Epidermal melanocyte (primary cell): ENCODE results near the gene STAP2.
"Not testable (repeated sequence)": the region's sequence is repeated elsewhere in the genome, so short reads cannot be mapped to it uniquely, and the experiment has no call there.

Experiments
- DNase-seq: peaks from one replicate; pipeline ENCODE4 v3.0.0; 2011; ENCODE audit warnings: low spot score; ENCODE audit not compliant: insufficient read length

The STAP2 gene

DNA sequence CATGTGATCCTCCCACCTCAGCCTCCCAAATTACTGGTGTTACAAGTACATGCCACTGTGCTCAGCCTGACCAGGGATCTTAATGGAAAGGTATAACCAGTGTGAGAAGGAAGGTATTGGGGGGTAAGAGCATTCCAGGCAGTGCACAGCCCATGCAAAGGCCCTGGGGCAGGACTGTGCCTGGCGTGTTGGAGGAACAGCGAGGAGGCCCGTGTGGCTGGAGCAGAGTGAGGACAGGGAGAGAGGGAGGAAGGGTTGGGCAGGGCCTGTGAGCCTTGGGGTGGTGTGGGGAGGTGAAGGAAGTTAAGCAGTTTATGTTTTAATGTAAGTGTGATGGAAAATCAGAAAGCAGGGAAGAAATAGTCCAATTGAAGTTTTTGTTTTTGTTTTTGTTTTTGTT lies 38.0 kb downstream of the STAP2 start:
- no peak for DNase-seq

GRCh38 chr19:4298810-4299550 lies 39.6 kb downstream of the STAP2 start:
- no peak for DNase-seq

DNA sequence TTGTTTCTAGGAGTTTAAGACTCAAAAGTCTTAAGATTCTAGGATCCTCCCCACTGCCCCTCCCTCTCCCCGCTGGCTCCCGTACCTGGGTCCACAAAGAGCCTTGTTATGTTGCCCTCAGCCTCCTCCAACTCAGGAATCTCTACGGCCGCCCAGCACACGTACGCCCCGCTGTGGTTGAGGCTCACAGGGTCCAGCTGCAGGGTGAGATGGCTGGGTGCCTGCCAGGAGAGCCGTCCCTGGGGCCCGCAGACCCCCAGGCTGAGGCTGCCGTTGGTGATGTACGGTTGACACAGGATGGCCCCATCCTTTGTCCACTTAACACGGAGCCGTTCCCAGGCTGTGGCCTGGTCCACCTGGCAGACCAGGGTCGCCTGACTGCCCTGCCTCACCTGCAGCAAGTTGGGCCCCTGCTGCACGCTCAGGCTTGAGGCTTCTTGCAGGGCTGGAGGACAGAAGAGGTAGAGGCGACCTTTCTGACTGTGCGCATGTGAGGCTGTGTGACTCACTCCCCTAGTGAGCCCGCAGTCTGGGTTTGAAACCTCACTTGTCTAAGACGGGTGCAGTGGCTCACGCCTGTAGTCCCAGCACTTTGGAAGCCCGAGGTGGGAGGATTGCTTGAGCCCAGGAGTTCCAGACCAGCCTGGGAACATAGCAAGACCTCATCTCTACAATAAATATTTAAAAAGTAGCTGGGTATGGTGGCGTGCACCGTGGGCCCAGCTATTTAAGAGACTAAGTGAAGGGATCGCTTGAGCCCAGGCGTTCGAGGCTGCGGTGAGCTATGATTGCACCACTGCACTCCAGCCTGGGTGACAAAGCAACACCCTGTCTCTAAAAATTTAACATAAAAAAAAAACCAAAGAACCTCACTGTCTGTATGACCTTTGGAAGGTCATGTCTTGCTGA lies 40.5 kb downstream of the STAP2 start:
- no peak for DNase-seq

DNA sequence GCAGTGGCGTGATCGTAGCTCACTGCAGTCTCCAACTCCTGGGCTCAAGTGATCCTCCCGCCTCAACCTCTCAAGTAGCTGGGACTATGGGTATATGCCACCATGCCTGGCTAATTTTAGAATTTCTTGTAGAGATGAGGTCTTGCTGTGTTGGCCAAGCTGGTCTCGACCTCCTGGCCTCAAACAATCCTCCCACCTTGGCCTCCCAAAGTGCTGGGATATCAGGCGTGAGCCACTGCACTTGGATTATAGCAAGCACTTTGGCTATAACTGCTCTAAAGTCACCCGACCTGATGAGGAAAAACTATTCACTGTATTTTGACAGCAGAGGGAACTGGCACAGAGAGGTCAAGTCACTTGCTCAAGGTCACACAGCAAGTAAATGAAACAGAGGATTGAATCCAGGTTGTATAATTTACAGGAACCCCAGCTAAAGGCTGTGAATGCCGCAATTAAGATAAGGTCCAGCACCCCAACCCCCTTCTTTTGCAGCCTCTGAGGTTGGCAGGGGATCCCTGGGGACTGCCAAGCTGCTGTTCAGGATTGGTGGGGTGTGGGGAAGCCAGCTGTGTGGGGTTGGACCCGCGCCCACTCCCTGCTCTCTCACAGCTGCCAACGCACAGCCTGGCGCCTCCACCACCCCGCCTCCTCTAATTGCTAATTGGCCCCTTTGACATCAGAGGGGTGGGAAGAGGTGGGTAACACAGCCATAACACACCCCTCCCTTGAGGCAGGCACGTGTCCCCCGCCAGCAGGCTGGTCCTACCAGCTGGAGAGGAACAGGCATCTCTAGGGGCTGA lies 42.5 kb downstream of the STAP2 start:
- no peak for DNase-seq

GRCh38 chr19:4294389-4294788 lies 44.2 kb downstream of the STAP2 start:
- no peak for DNase-seq

- no peak for DNase-seq
These were observed 46.1 kb downstream of the STAP2 start for GRCh38 chr19:4292515-4292914.

- DNase-seq = no peak
These were observed 47.4 kb downstream of the STAP2 start for GRCh38 chr19:4291184-4291732.

- DNase-seq = no peak
These were observed 50.4 kb downstream of the STAP2 start for GRCh38 chr19:4288091-4288777.

- DNase-seq = not testable (repeated sequence)
These were observed 52.5 kb downstream of the STAP2 start for GRCh38 chr19:4286141-4286540.

DNA sequence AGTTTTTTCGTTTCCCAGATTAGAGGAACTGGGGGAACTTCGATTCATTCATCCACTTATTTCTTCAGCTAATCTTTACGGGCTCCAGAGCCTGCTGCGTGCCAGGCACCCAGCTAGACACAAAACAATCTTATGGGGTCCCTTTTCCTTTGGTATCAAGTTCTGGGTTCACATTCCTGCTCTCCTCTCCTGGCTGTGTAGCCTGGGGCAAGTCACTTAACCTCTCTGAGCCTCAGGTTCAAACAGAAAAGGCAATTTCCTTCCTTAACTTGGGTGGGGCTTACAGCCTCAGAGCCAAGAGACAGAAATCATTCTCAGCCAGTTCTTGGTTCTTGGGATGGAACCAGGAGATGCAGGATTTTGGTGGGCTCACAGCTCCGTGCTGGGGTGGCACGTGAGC lies 53.7 kb downstream of the STAP2 start:
- DNase-seq = no peak

DNA sequence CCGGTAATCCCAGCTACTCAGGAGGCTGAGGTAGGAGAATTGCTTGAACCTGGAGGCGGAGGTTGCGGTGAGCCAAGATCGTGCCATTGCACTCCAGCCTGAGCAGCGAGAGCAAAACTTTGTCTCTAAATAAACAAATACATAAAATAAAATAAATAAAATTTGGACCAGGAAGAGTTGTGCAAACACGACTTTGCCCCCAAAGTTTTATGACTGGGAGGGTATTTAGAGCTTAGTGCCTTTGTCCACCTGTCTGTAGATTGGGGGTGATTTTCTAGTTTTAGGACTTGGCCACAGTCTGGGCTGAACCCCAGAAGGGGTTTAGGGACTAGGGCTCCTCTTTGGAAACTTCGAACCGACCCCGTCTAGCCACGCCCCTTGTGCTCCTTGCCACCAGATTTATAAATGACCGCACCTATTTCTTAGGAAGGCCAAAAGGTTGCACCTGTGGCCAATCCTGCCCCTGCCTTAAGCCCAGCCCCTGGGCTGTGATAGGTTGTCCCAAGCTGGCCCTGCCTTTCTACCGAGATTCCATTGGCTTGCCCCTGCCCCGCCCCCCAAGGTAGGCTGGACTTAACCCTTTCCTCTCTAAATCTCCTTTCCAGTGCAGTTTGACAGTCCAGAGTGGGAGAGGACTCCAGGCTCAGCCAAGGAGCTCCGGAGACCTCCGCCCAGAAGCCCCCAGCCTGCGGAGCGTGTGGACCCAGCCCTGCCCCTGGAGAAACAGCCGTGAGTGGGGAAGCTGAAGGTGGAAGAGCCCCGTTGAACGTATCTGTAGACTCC lies 54.3 kb downstream of the STAP2 start:
- no peak for DNase-seq

DNA sequence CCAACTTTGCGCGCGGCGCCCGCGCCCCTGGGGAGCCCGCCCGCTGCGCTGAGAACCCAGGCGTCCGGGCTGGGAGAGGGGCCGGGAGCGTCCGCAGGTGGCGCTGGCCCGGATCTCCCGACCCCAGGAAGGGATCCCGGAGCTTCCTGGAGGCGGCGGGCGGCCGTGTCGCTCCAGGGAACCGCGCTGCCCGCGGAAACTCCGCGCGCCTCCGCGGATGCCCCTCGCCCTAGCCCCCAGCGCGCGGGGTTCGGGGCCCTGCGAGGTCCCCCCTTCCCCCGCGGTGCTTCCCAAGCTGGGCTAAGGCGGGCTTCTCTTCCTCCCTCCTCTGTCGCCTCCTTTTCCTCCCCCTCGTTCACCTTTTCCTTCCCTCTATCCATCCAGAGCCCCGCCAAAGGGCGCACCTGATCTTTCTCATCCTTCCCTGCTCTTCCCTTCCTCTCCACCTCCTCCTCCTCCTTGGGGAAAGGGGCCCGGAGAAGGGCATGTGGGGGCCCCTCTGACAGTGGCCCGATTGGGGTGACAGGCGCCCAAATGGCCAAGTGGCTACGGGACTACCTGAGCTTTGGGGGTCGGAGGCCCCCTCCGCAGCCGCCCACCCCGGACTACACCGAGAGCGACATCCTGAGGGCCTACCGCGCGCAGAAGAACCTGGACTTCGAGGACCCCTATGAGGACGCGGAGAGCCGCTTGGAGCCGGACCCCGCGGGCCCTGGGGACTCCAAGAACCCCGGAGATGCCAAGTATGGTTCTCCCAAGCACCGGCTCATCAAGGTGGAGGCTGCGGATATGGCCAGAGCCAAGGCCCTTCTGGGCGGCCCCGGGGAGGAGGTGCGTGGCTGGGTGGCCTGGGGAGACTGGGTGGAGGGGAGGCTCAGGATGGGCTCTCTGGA lies 58.9 kb downstream of the STAP2 start:
- DNase-seq = no peak

- DNase-seq = no peak
These were observed 59.4 kb downstream of the STAP2 start for GRCh38 chr19:4279267-4279529.

DNA sequence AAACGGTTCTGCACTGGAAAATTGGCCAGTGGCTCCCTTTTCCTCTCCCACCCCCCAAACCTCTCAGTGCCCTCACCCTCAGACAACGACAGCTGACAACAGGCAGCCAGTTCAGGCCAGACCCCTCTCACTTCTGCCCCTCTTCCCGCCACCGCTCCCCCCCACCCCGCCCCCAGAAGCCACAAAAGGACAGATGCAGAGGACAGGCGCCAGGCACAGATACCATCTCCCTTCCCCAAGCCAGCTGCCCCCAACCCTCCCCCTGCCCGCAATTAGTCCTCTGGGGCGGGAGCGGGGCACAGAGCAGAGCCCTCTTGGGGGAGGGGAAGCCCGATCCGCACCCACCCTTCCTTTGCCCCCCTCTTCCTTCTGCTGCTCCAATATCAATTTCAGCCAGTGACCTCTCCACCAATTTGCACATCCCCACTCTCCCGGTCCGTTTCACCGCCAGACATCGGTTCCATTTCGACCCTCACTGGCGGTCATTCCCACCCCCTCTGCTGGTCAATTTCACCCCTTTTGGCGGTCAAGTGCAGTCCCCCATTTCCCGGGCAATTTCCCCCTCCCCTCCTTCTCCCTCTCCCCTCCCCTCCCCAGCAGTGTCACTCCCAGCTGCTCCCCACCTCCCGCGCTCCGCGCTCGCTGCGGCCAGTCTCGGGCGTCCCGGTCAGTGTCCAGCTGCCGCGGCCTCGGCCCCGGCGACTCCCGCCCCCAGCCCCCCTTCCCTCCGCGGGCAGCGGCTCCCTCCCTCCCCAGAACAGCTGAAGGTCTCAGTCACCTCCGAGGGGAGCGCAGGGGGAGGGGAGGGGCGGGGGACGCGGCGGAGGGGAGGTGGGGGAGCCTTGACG lies 60.0 kb downstream of the STAP2 start, which contains the start of gene SHD:
Gene SHD, plus strand, starts transcription at position 848 of the 848 bp plus-strand sequence. CDS start 798 bp downstream, outside the sequence.
- DNase-seq = no peak

DNA sequence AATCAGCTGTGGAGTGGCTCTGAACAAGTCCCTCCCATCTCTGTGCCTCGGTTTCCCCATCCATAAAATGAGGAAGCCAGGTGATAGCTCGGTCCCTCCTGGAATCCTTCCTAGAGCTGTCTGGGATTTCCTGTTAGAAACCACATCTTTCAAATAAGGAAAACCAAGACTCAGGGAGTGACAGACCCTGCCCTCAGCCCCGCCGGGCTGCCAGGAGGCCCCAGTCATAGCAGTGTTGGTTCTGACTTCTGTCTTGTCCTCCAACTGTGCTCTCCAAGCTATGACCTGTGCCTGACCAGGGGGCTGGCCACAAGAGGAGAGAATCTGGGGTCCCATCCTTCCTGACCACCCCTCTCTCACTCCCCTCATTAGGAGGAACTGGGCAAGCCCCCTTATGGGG lies 60.6 kb downstream of the STAP2 start:
- DNase-seq = no peak

- no peak for DNase-seq
These were observed 61.4 kb downstream of the STAP2 start for GRCh38 chr19:4277191-4277696.

- not testable (repeated sequence) for DNase-seq
These were observed 64.3 kb downstream of the STAP2 start for GRCh38 chr19:4274321-4274686.
